K562 (cell line): ENCODE measurements around the gene LBHD2. TPM values are rescaled to one million over a fixed set of nuclear protein-coding genes. Genes with fewer than 3 reads are reported as not detected.

ENCODE experiments used
- BMI1 ChIP-seq: fragments of 150-350 bp; IDR thresholded peaks from 2 replicates; pipeline ENCODE4 v1.6.1; 2014; ENCODE audit warnings: low read length
- FOXM1 ChIP-seq, 2 experiments: fragments of 450-650 bp in 1 of 2; sonication (generic) in 1 of 2; formaldehyde crosslinking in 1 of 2; IDR thresholded peaks; 2 replicates each; pipeline versions ENCODE4 v1.6.1 to v1.9.0; 2017 to 2022; ENCODE audit warnings: low read depth in 2 of 2, mild to moderate bottlenecking in 2 of 2, missing genetic modification reagents in 1 of 2, moderate library complexity in 1 of 2
- GATA2 ChIP-seq: sonication (generic); formaldehyde crosslinking; IDR thresholded peaks from 2 replicates; pipeline ENCODE4 v1.4.0; 2020; ENCODE audit warnings: mild to moderate bottlenecking, missing genetic modification reagents
- MBD2 ChIP-seq: sonication (generic); IDR thresholded peaks from 2 replicates; pipeline ENCODE4 v1.6.1; 2016; ENCODE audit warnings: low read depth, borderline replicate concordance
- PML ChIP-seq: IDR thresholded peaks from 2 replicates; pipeline ENCODE4 v1.6.1; 2012; ENCODE audit warnings: low read length, inconsistent platforms
- PPARD ChIP-seq: fragments of 250-450 bp; sonication (Bioruptor Pico); IDR thresholded peaks from 2 replicates; pipeline ENCODE4 v1.8.0; 2022; ENCODE audit warnings: inconsistent platforms, mild to moderate bottlenecking, moderate library complexity
- PTTG1 ChIP-seq: fragments of 450-650 bp; IDR thresholded peaks from 2 replicates; pipeline ENCODE4 v1.6.1; 2016; ENCODE audit warnings: low read depth, mild to moderate bottlenecking, missing genetic modification characterization, missing compliant biosample characterization
- XRCC4 ChIP-seq: IDR thresholded peaks from one replicate; pipeline ENCODE4 v1.6.1; 2011; ENCODE audit not compliant: insufficient read depth, insufficient read length; ENCODE audit errors: extremely low read depth
- ZNF174 ChIP-seq: fragments of 250-450 bp; sonication (Bioruptor Pico); IDR thresholded peaks from 2 replicates; pipeline ENCODE4 v1.4.0; 2020; ENCODE audit warnings: mild to moderate bottlenecking
- ZNF551 ChIP-seq: fragments of 250-450 bp; sonication (Bioruptor Pico); IDR thresholded peaks from 2 replicates; pipeline ENCODE4 v1.5.0; 2021; ENCODE audit warnings: mild to moderate bottlenecking, moderate library complexity
- polyA plus RNA-seq, 8 experiments: library from polyadenylated mRNA; depleted of rRNA in 4 of 8; stranded (reverse) in 5 of 8; unstranded in 3 of 8; fragments of >200 nt; fragmentation: Nextera tagmentation in 2 of 8; fragmentation: Illumina TruSeq in 1 of 8; extraction: Ambion mirVana in 2 of 8; extraction: Trizol in 1 of 8; gene quantifications; 2 replicates each; pipeline versions ENCODE4 v1.2.1 to v1.2.3, GENCODE V29; 2011 to 2014; ENCODE audit warnings: inconsistent platforms in 1 of 8, missing spikeins in 1 of 8
- total RNA-seq, 7 experiments: library from RNA; depleted of rRNA in 6 of 7; stranded (reverse); fragments of >200 nt in 6 of 7; fragmentation: Illumina TruSeq in 2 of 7; extraction: Trizol in 2 of 7; gene quantifications; 2 replicates each; pipeline versions ENCODE4 v1.2.1 to v1.2.3, GENCODE V29; 2011 to 2021; ENCODE audit warnings: low replicate concordance in 1 of 7
- TF ChIP-seq, protein P1 (sequence below): fragments of 450-650 bp; IDR thresholded peaks from 2 replicates; pipeline ENCODE4 v1.6.1; 2017; ENCODE audit warnings: antibody characterized with exemption
- TF ChIP-seq, protein P2 (sequence below), 2 experiments: IDR thresholded peaks; 2 replicates each; pipeline ENCODE4 v1.6.1; 2012; ENCODE audit warnings: improper control_type of control experiment in 2 of 2, low read depth in 2 of 2, low read length in 2 of 2, borderline replicate concordance in 1 of 2
- TF ChIP-seq, protein P3 (sequence below): fragments of 450-650 bp; IDR thresholded peaks from 2 replicates; pipeline ENCODE4 v1.6.1; 2016; ENCODE audit warnings: mild to moderate bottlenecking
- TF ChIP-seq, protein P4 (sequence below): IDR thresholded peaks from 2 replicates; pipeline ENCODE4 v1.6.1; 2014; ENCODE audit warnings: antibody characterized with exemption

LBHD2 gene
- total and polyA plus RNA-seq, 9 of the 15 experiments (the other 6 are each of a cell fraction or from before 2014, with no cell fraction given): not detected

DNA sequence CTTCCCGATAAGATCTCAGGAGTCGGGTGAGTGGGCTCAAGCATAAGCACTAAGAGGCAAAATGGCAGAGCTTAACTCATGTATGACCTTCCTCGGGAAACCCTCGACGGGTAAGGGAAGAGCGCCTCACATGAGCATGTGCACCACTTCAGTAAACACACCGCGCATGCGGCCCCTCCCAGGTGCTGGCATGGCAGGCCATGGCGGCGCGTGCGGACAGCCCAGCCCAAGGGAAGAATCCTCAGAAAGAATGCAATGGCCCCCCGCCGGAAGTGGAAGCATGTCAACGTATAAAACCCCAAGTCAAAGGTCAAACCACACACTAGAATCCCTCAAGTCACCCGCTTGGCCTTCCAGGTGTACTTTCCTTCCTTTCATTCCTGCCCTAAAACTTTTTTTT, 32.6 kb downstream of the LBHD2 start (continued):
- no peak for TF ChIP-seq BMI1
- no peak for TF ChIP-seq ZNF551 (CRISPR knock-in tag)
- no peak for TF ChIP-seq ZNF174 (CRISPR knock-in tag)
- TF ChIP-seq, protein P1, sequence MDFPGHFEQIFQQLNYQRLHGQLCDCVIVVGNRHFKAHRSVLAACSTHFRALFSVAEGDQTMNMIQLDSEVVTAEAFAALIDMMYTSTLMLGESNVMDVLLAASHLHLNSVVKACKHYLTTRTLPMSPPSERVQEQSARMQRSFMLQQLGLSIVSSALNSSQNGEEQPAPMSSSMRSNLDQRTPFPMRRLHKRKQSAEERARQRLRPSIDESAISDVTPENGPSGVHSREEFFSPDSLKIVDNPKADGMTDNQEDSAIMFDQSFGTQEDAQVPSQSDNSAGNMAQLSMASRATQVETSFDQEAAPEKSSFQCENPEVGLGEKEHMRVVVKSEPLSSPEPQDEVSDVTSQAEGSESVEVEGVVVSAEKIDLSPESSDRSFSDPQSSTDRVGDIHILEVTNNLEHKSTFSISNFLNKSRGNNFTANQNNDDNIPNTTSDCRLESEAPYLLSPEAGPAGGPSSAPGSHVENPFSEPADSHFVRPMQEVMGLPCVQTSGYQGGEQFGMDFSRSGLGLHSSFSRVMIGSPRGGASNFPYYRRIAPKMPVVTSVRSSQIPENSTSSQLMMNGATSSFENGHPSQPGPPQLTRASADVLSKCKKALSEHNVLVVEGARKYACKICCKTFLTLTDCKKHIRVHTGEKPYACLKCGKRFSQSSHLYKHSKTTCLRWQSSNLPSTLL: no peak
- TF ChIP-seq, protein P2, sequence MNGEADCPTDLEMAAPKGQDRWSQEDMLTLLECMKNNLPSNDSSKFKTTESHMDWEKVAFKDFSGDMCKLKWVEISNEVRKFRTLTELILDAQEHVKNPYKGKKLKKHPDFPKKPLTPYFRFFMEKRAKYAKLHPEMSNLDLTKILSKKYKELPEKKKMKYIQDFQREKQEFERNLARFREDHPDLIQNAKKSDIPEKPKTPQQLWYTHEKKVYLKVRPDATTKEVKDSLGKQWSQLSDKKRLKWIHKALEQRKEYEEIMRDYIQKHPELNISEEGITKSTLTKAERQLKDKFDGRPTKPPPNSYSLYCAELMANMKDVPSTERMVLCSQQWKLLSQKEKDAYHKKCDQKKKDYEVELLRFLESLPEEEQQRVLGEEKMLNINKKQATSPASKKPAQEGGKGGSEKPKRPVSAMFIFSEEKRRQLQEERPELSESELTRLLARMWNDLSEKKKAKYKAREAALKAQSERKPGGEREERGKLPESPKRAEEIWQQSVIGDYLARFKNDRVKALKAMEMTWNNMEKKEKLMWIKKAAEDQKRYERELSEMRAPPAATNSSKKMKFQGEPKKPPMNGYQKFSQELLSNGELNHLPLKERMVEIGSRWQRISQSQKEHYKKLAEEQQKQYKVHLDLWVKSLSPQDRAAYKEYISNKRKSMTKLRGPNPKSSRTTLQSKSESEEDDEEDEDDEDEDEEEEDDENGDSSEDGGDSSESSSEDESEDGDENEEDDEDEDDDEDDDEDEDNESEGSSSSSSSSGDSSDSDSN (IDR thresholded peaks at IDR 0.05; ENCODE audit: borderline replicate concordance in 1 of 2, low read depth in 2 of 2, low read length in 2 of 2): no peak
- TF ChIP-seq GATA2 (CRISPR knock-in tag): no peak
- no peak for TF ChIP-seq FOXM1 (IDR thresholded peaks at IDR 0.05; ENCODE audit: low read depth)
- no peak for TF ChIP-seq FOXM1 (CRISPR knock-in tag; IDR thresholded peaks at IDR 0.05; ENCODE audit: low read depth)
- no peak for TF ChIP-seq PTTG1
- TF ChIP-seq XRCC4: no peak
- TF ChIP-seq MBD2: no peak
- no peak for TF ChIP-seq PPARD
- no peak for TF ChIP-seq PML
- TF ChIP-seq, protein P3, sequence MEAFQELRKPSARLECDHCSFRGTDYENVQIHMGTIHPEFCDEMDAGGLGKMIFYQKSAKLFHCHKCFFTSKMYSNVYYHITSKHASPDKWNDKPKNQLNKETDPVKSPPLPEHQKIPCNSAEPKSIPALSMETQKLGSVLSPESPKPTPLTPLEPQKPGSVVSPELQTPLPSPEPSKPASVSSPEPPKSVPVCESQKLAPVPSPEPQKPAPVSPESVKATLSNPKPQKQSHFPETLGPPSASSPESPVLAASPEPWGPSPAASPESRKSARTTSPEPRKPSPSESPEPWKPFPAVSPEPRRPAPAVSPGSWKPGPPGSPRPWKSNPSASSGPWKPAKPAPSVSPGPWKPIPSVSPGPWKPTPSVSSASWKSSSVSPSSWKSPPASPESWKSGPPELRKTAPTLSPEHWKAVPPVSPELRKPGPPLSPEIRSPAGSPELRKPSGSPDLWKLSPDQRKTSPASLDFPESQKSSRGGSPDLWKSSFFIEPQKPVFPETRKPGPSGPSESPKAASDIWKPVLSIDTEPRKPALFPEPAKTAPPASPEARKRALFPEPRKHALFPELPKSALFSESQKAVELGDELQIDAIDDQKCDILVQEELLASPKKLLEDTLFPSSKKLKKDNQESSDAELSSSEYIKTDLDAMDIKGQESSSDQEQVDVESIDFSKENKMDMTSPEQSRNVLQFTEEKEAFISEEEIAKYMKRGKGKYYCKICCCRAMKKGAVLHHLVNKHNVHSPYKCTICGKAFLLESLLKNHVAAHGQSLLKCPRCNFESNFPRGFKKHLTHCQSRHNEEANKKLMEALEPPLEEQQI: no peak
- TF ChIP-seq, protein P4, sequence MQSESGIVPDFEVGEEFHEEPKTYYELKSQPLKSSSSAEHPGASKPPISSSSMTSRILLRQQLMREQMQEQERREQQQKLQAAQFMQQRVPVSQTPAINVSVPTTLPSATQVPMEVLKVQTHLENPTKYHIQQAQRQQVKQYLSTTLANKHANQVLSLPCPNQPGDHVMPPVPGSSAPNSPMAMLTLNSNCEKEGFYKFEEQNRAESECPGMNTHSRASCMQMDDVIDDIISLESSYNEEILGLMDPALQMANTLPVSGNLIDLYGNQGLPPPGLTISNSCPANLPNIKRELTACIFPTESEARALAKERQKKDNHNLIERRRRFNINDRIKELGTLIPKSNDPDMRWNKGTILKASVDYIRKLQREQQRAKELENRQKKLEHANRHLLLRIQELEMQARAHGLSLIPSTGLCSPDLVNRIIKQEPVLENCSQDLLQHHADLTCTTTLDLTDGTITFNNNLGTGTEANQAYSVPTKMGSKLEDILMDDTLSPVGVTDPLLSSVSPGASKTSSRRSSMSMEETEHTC: no peak
